Upper lobe of right lung (tissue), 1 donor: Measurements from ENCODE around the gene PCDHGC4. TPM values are rescaled to one million over a fixed set of nuclear protein-coding genes. Genes with fewer than 3 reads are reported as not detected.
A peak's percentile ranks its signal among the peaks of the same experiment; 100 is the strongest.

Experiments
- ATAC-seq: fragments of 200-7000 bp; cut with Tn5 transposase; one replicate; pipeline ENCODE4 v1.9.1; 2020; ENCODE audit warnings: mild to moderate bottlenecking, moderate library complexity
- DNase-seq: peaks from one replicate; pipeline ENCODE4 v3.0.0-alpha.2; 2020
- H3K27ac ChIP-seq: fragments of 200-600 bp; one replicate; pipeline ENCODE4 v1.8.0; 2022
- H3K27me3 ChIP-seq: fragments of 200-600 bp; one replicate; pipeline ENCODE4 v1.8.0; 2022; ENCODE audit warnings: mild to moderate bottlenecking
- H3K36me3 ChIP-seq: fragments of 200-600 bp; one replicate; pipeline ENCODE4 v1.8.0; 2022
- H3K4me1 ChIP-seq: fragments of 200-600 bp; one replicate; pipeline ENCODE4 v1.8.0; 2022
- H3K4me3 ChIP-seq: fragments of 200-600 bp; one replicate; pipeline ENCODE4 v1.8.0; 2022; ENCODE audit warnings: mild to moderate bottlenecking
- H3K9me3 ChIP-seq: fragments of 200-600 bp; one replicate; pipeline ENCODE4 v1.8.0; 2022
- CTCF ChIP-seq: fragments of 200-600 bp; IDR thresholded peaks from one replicate; pipeline ENCODE4 v1.8.0; 2022; ENCODE audit warnings: antibody characterized with exemption
- intact Hi-C: fragments of 100-400 bp; cut with DNase I; formaldehyde crosslinking; loops from one replicate; pipeline ENCODE4 v1.11.0; 2022
- total RNA-seq: library from RNA; stranded (reverse); fragmentation: NEBNext Ultra II Directional; extraction: Animal tissue kit (Norgen Biotek cat#: 25700); gene quantifications from one replicate; pipeline ENCODE4 v1.2.1, GENCODE V29; 2021
- donor health status: DM: no; HTN: yes; CAD: no; lungs with severe emphysema.

The PCDHGC4 gene
- total RNA-seq, 1 donor from 2014 or later = 1.8 TPM

- no peak for ATAC-seq
- Histone ChIP-seq H3K27ac (no peak overlapping the region), H3K4me3 (no peak overlapping the region), H3K9me3 (no peaks in the 10 kb centered on the region), H3K27me3 (peaks cover 12% of the 10 kb centered on the region), H3K4me1 (peaks cover 31% of the 10 kb centered on the region), H3K36me3 (peaks cover 4% of the 10 kb centered on the region)
- no peak for DNase-seq
- no peak for TF ChIP-seq CTCF
- intact Hi-C loops = no loop called here
Measured at GRCh38 chr5:141490771-141491170, 5.9 kb downstream of the PCDHGC4 start.

- intact Hi-C loops = no loop called here
- no peak overlapping the region for H3K27ac ChIP-seq
- H3K4me3 ChIP-seq = peak overlapping the region; percentile 4
- peaks cover 12% of the 10 kb centered on the region for H3K27me3 ChIP-seq
- H3K4me1 ChIP-seq = peaks cover 31% of the 10 kb centered on the region
- H3K36me3 ChIP-seq = peaks cover 1% of the 10 kb centered on the region
- TF ChIP-seq CTCF = no peak
- ATAC-seq (no peak), DNase-seq (no peak)
- H3K9me3 ChIP-seq = no peaks in the 10 kb centered on the region
Measured at GRCh38 chr5:141491323-141492167, 6.7 kb downstream of the PCDHGC4 start.

GRCh38 chr5:141492168-141492885 is 7.5 kb downstream of the PCDHGC4 start:
- no peak for TF ChIP-seq CTCF
- Histone ChIP-seq H3K27me3 (peaks cover 12% of the 10 kb centered on the region), H3K36me3 (no peaks in the 10 kb centered on the region), H3K9me3 (no peaks in the 10 kb centered on the region), H3K4me1 (peaks cover 31% of the 10 kb centered on the region), H3K4me3 (peak overlapping the region; percentile 4), H3K27ac (no peak overlapping the region)
- intact Hi-C loops = no loop called here
- ATAC-seq = peak; percentile 45
- no peak for DNase-seq

GRCh38 chr5:141493500-141494422 is 8.9 kb downstream of the PCDHGC4 start:
- Histone ChIP-seq H3K27ac (peak overlapping the region; percentile 17), H3K36me3 (peaks cover 6% of the 10 kb centered on the region), H3K9me3 (no peaks in the 10 kb centered on the region), H3K4me1 (peaks cover 31% of the 10 kb centered on the region), H3K4me3 (no peak overlapping the region), H3K27me3 (peaks cover 12% of the 10 kb centered on the region)
- no peak for ATAC-seq
- no peak for DNase-seq
- intact Hi-C loops = no loop called here
- TF ChIP-seq CTCF = no peak

- intact Hi-C loops = no loop called here
- Histone ChIP-seq H3K36me3 (peaks cover 6% of the 10 kb centered on the region), H3K27ac (no peak overlapping the region), H3K9me3 (no peaks in the 10 kb centered on the region), H3K27me3 (peaks cover 12% of the 10 kb centered on the region), H3K4me3 (no peak overlapping the region), H3K4me1 (peaks cover 31% of the 10 kb centered on the region)
- no peak for TF ChIP-seq CTCF
- ATAC-seq (no peak), DNase-seq (no peak)
Measured at GRCh38 chr5:141494761-141495452, 10.1 kb downstream of the PCDHGC4 start.
